Body of pancreas (tissue), 4 donors: ENCODE measurements around the gene DDX10. TPM values are rescaled to one million over a fixed set of nuclear protein-coding genes. Genes with fewer than 3 reads are reported as not detected.
"Not testable (repeated sequence)": the region's sequence is repeated elsewhere in the genome, so short reads cannot be mapped to it uniquely, and the experiment has no call there.

Source experiments
- ATAC-seq: fragments of 150-250 bp; one replicate; pipeline ENCODE4 v1.9.1; 2016
- DNase-seq, 4 donors: peaks; one replicate each; pipeline ENCODE4 v3.0.0-alpha.2; 2019
- H3K27ac ChIP-seq, 4 donors: fragments of 200-600 bp; sonication (generic); 1 replicate in 3 of 4; 2 replicates in 1 of 4; pipeline versions ENCODE4 v1.5.1 to v1.6.1; 2016 to 2019; ENCODE audit warnings: mild to moderate bottlenecking in 1 of 4, mixed read lengths in 1 of 4, moderate library complexity in 1 of 4
- H3K27me3 ChIP-seq, 2 donors: fragments of 200-600 bp; sonication (generic); one replicate each; pipeline ENCODE4 v1.6.0; 2016; ENCODE audit warnings: mild to moderate bottlenecking in 1 of 2
- H3K36me3 ChIP-seq, 2 donors: fragments of 200-600 bp; sonication (generic); replicated peaks in 1 of 2; 2 replicates each; pipeline ENCODE4 v1.5.1; 2016; ENCODE audit warnings: low read depth in 2 of 2; ENCODE audit not compliant: insufficient read depth in 1 of 2
- H3K4me1 ChIP-seq: fragments of 200-600 bp; sonication (generic); one replicate; pipeline ENCODE4 v1.6.0; 2016
- H3K4me3 ChIP-seq, 2 donors: fragments of 200-600 bp; sonication (generic); 1 replicate in 1 of 2; 2 replicates in 1 of 2; pipeline ENCODE4 v1.5.1; 2016 to 2019
- H3K9me3 ChIP-seq, 3 donors: fragments of 200-600 bp; sonication (generic); 1 replicate in 2 of 3; 2 replicates in 1 of 3; pipeline ENCODE4 v1.5.1; 2016
- POLR2A ChIP-seq, 3 donors: fragments of 450-650 bp; IDR thresholded peaks; one replicate each; pipeline ENCODE4 v1.6.1; 2016; ENCODE audit warnings: antibody characterized with exemption in 3 of 3, mild to moderate bottlenecking in 2 of 3
- WGBS, 2 donors: methylation state at CpG; one replicate each; pipeline ENCODE4 v1.1.5; 2017; 5-methylcytosine and 5-hydroxymethylcytosine counted together
- intact Hi-C: fragments of 100-400 bp; cut with DNase I; formaldehyde crosslinking; loops from one replicate; pipeline ENCODE4 v1.15.1; 2023
- total RNA-seq, 2 donors: library from RNA; depleted of rRNA; stranded (reverse); fragments of >200 nt; gene quantifications; one replicate each; pipeline ENCODE4 v1.1.0, GENCODE V29; 2016
- TF ChIP-seq, protein P1 (sequence below), 7 experiments: fragments of 450-650 bp in 4 of 7; fragments of 200-600 bp in 3 of 7; sonication (generic) in 3 of 7; IDR thresholded peaks; one replicate each; pipeline ENCODE4 v1.5.1; 2016 to 2019; ENCODE audit warnings: antibody characterized with exemption in 7 of 7

Gene DDX10
- total RNA-seq, 2 donors from 2014 or later: 11.7 to 18.5 TPM

DNA sequence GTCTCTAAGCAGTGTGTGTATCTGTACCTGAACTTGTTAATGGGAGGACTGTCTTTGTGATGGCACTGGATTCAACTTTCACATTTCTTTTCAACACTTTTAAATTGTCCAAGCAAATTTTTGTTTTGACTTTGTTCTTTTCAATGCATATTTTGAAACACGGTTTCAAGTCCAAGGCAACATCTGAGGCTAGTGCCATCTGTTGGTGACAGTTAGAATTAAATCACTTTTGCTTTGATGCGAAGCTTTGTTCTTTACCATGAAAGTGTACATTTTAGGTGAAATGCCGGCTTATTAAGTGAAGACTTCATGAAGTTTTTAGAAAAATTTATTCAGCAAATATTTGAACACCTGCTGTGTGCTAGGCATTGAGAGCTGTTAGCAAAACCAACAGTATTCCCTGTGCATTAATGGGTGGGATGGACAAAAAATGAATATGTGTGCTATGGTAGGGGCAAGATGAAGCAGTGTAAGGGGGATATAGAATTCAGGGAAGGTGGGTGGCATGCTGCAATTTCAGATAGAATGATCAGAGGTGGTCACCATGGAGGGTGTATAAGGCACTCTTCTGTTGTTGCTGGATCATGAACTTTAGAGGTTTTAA, 70.2 kb downstream of the DDX10 start:
- TF ChIP-seq, protein P1, sequence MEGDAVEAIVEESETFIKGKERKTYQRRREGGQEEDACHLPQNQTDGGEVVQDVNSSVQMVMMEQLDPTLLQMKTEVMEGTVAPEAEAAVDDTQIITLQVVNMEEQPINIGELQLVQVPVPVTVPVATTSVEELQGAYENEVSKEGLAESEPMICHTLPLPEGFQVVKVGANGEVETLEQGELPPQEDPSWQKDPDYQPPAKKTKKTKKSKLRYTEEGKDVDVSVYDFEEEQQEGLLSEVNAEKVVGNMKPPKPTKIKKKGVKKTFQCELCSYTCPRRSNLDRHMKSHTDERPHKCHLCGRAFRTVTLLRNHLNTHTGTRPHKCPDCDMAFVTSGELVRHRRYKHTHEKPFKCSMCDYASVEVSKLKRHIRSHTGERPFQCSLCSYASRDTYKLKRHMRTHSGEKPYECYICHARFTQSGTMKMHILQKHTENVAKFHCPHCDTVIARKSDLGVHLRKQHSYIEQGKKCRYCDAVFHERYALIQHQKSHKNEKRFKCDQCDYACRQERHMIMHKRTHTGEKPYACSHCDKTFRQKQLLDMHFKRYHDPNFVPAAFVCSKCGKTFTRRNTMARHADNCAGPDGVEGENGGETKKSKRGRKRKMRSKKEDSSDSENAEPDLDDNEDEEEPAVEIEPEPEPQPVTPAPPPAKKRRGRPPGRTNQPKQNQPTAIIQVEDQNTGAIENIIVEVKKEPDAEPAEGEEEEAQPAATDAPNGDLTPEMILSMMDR (IDR thresholded peaks at IDR 0.05): peak in 6 of 7 experiments; percentile 23 to 45 (median 36)
- TF ChIP-seq POLR2A (IDR thresholded peaks at IDR 0.05): no peak
- Histone ChIP-seq H3K4me1 (peaks cover 33% of the 10 kb centered on the region), H3K27me3 (no peaks in the 10 kb centered on the region), H3K9me3 (no peaks in the 10 kb centered on the region), H3K4me3 (no peak overlapping the region), H3K27ac (no peak overlapping the region), H3K36me3 (no peaks in the 10 kb centered on the region)
- intact Hi-C loops: no loop called here
- no peak for DNase-seq
- ATAC-seq: no peak
- 55 to 56% methylated on average over 3 of the region's 3 CpGs for WGBS, 2 donors

- ATAC-seq, H3K27me3 ChIP-seq, H3K9me3 ChIP-seq, DNase-seq, H3K36me3 ChIP-seq, H3K4me1 ChIP-seq, H3K27ac ChIP-seq, H3K4me3 ChIP-seq, intact Hi-C loops: not testable (repeated sequence)
- 95 to 100% methylated on average over 2 of the region's 2 CpGs for WGBS, 2 donors
These were observed 75.3 kb downstream of the DDX10 start for GRCh38 chr11:108740132-108740531.

DNA sequence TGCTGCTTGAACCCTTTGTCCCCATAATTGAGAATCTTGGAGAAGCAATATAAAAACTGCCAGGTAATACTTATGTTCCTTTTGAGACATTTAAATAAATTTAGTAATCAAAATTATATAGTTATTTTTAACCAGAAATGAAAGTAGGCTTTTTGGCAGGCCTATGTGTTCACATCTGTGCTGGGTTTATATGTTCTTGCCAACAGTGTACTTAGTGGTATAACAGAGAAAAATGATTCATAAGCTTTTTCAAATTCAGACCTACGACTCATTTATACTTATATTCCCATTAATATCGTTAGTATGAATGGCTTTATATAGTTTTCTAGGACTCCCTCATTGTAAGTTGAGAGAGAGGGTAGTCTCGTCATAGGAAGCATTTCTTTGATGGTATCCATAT, 79.0 kb downstream of the DDX10 start:
- no peaks in the 10 kb centered on the region for H3K27me3 ChIP-seq
- ATAC-seq (no peak), DNase-seq (no peak)
- no peaks in the 10 kb centered on the region for H3K4me1 ChIP-seq
- no peak overlapping the region for H3K4me3 ChIP-seq
- no peaks in the 10 kb centered on the region for H3K9me3 ChIP-seq
- intact Hi-C loops: no loop called here
- H3K36me3 ChIP-seq: no peaks in the 10 kb centered on the region
- no peak overlapping the region for H3K27ac ChIP-seq
- 88 to 91% methylated on average over 3 of the region's 3 CpGs for WGBS, 2 donors
- no peak for TF ChIP-seq POLR2A (IDR thresholded peaks at IDR 0.05)
- TF ChIP-seq, protein P1 (IDR thresholded peaks at IDR 0.05): no peak

DNA sequence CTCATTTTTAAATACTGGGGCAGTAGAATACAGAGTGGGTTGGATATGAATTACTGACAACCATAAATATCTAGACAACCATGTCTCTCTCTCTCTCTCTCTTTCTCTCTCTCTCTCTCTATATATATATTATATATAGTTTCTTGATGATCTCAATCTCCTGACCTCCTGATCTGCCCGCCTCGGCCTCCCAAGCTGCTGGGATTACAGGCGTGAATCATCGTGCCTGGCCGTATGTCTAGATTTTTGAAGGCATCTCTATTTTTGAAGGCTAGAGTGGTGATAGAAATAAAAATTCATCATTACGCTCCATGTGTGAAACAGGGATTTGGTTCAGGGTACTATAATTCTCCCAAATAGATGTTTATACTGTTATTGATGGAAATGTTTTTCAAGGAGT, 84.1 kb downstream of the DDX10 start:
- intact Hi-C loops: no loop called here
- no peaks in the 10 kb centered on the region for H3K27me3 ChIP-seq
- H3K36me3 ChIP-seq: no peaks in the 10 kb centered on the region
- TF ChIP-seq, protein P1 (IDR thresholded peaks at IDR 0.05): no peak
- TF ChIP-seq POLR2A (IDR thresholded peaks at IDR 0.05): no peak
- H3K4me3 ChIP-seq: no peak overlapping the region
- WGBS, 2 donors: 93 to 97% methylated on average over 6 of the region's 6 CpGs
- ATAC-seq (no peak), DNase-seq (no peak)
- H3K4me1 ChIP-seq: no peaks in the 10 kb centered on the region
- H3K27ac ChIP-seq: no peak overlapping the region
- no peaks in the 10 kb centered on the region for H3K9me3 ChIP-seq

- Histone ChIP-seq H3K36me3 (no peaks in the 10 kb centered on the region), H3K27ac (no peak overlapping the region), H3K9me3 (no peaks in the 10 kb centered on the region), H3K4me1 (peaks cover 3% of the 10 kb centered on the region), H3K4me3 (no peak overlapping the region), H3K27me3 (no peaks in the 10 kb centered on the region)
- TF ChIP-seq, protein P1 (IDR thresholded peaks at IDR 0.05): no peak
- no peak for TF ChIP-seq POLR2A (IDR thresholded peaks at IDR 0.05)
- WGBS, 2 donors: 79 to 83% methylated on average over 4 of the region's 4 CpGs
- ATAC-seq (no peak), DNase-seq (no peak)
- intact Hi-C loops: no loop called here
These were observed 86.6 kb downstream of the DDX10 start for GRCh38 chr11:108751444-108751843.
